ENCODE results near the gene CAB39.

- TF ChIP-seq POLR2A (IDR thresholded peaks at IDR 0.05; ENCODE audit: low read depth, low read length) (no peak), POLR2AphosphoS5 (IDR thresholded peaks at IDR 0.05; ENCODE audit: low read depth, low read length) (no peak)
Measured at GRCh38 chr2:230687498-230687897, 25.1 kb upstream of the CAB39 start.
